Fibroblast of lung (primary cell): ENCODE results near the gene PLA2G4F. TPM values are rescaled to one million over a fixed set of nuclear protein-coding genes. Genes with fewer than 3 reads are reported as not detected.

Experiments used
- DNase-seq, 2 donors: peaks; one replicate each; pipeline versions ENCODE4 v3.0.0 to v3.0.0-alpha.2; 2010; ENCODE audit warnings: low read depth in 2 of 2
- H2AFZ ChIP-seq: 2 replicates; pipeline ENCODE4 v1.5.1; 2012; ENCODE audit warnings: low read length, control low read depth, inconsistent platforms
- H3K27ac ChIP-seq: 2 replicates; pipeline ENCODE4 v1.5.1; 2011; ENCODE audit warnings: low read length, control low read depth; ENCODE audit not compliant: insufficient read depth
- H3K27me3 ChIP-seq: 2 replicates; pipeline ENCODE4 v1.5.1; 2011; ENCODE audit warnings: mild to moderate bottlenecking, low read length; ENCODE audit not compliant: control insufficient read depth, insufficient read depth
- H3K36me3 ChIP-seq: 2 replicates; pipeline ENCODE4 v1.5.1; 2011; ENCODE audit warnings: low read length; ENCODE audit not compliant: control insufficient read depth, insufficient read depth
- H3K4me1 ChIP-seq: 2 replicates; pipeline ENCODE4 v1.5.1; 2011; ENCODE audit warnings: low read length; ENCODE audit not compliant: control insufficient read depth, insufficient read depth; ENCODE audit errors: extremely low read depth
- H3K4me2 ChIP-seq: 2 replicates; pipeline ENCODE4 v1.5.1; 2011; ENCODE audit warnings: low read length, control low read depth; ENCODE audit not compliant: insufficient read depth; ENCODE audit errors: extremely low read depth
- H3K4me3 ChIP-seq, 4 experiments: fragments of 200-600 bp in 1 of 4; sonication (generic) in 1 of 4; replicated peaks in 1 of 4; 2 replicates each; pipeline ENCODE4 v1.5.1; 2011 to 2016; ENCODE audit warnings: low read length in 4 of 4, low read depth in 3 of 4, mild to moderate bottlenecking in 3 of 4, control low read depth in 2 of 4, inconsistent platforms in 1 of 4, mixed read lengths in 1 of 4; ENCODE audit not compliant: insufficient read depth in 1 of 4; ENCODE audit errors: control extremely low read depth in 1 of 4
- H3K79me2 ChIP-seq: 2 replicates; pipeline ENCODE4 v1.5.1; 2012; ENCODE audit warnings: mild to moderate bottlenecking, low read length, inconsistent platforms; ENCODE audit not compliant: control insufficient read depth, insufficient read depth
- H3K9ac ChIP-seq: 2 replicates; pipeline ENCODE4 v1.5.1; 2011; ENCODE audit warnings: mild to moderate bottlenecking, low read length, control low read depth; ENCODE audit not compliant: insufficient read depth
- H3K9me3 ChIP-seq: 2 replicates; pipeline ENCODE4 v1.5.1; 2012; ENCODE audit warnings: low read depth, low read length; ENCODE audit not compliant: control insufficient read depth, insufficient read depth
- H4K20me1 ChIP-seq: 2 replicates; pipeline ENCODE4 v1.5.1; 2011; ENCODE audit warnings: low read length; ENCODE audit not compliant: control insufficient read depth, insufficient read depth; ENCODE audit errors: extremely low read depth
- EZH2 ChIP-seq: IDR thresholded peaks from 2 replicates; pipeline ENCODE4 v1.5.1; 2012; ENCODE audit warnings: low read length, control low read depth, mild to moderate bottlenecking; ENCODE audit errors: missing control alignments
- polyA plus RNA-seq, 2 donors: library from polyadenylated mRNA; depleted of rRNA in 1 of 2; stranded (reverse) in 1 of 2; unstranded in 1 of 2; fragments of >200 nt; gene quantifications; 2 replicates each; pipeline ENCODE4 v1.2.1, GENCODE V29; 2011 to 2012; ENCODE audit warnings: missing spikeins in 1 of 2
- total RNA-seq: library from RNA; depleted of rRNA; stranded (reverse); fragments of >200 nt; gene quantifications from 2 replicates; pipeline ENCODE4 v1.2.1, GENCODE V29; 2014
- TF ChIP-seq, protein P1 (sequence below), 2 donors: IDR thresholded peaks in 1 of 2; conservative IDR thresholded peaks in 1 of 2; 1 replicate in 1 of 2; 2 replicates in 1 of 2; pipeline ENCODE4 v1.5.1; 2011 to 2012; ENCODE audit warnings: low read length in 2 of 2, control low read depth in 1 of 2, inconsistent platforms in 1 of 2, low read depth in 1 of 2, mild to moderate bottlenecking in 1 of 2

The PLA2G4F gene
- total and polyA plus RNA-seq, 2 donors (not counting 1 experiment from before 2014, with no cell fraction given): not detected

GRCh38 chr15:42123546-42123945 lies 32.9 kb downstream of the PLA2G4F start:
- Histone ChIP-seq H3K4me2 (no peak overlapping the region), H4K20me1 (no peaks in the 10 kb centered on the region), H3K36me3 (no peaks in the 10 kb centered on the region), H3K9me3 (no peaks in the 10 kb centered on the region), H3K4me1 (no peaks in the 10 kb centered on the region), H3K4me3 (no peak overlapping the region), H3K9ac (no peak overlapping the region), H3K27ac (no peak overlapping the region), H2AFZ (no peak overlapping the region), H3K27me3 (peaks cover 29% of the 10 kb centered on the region), H3K79me2 (no peaks in the 10 kb centered on the region)
- no peak for DNase-seq
- TF ChIP-seq, protein P1, sequence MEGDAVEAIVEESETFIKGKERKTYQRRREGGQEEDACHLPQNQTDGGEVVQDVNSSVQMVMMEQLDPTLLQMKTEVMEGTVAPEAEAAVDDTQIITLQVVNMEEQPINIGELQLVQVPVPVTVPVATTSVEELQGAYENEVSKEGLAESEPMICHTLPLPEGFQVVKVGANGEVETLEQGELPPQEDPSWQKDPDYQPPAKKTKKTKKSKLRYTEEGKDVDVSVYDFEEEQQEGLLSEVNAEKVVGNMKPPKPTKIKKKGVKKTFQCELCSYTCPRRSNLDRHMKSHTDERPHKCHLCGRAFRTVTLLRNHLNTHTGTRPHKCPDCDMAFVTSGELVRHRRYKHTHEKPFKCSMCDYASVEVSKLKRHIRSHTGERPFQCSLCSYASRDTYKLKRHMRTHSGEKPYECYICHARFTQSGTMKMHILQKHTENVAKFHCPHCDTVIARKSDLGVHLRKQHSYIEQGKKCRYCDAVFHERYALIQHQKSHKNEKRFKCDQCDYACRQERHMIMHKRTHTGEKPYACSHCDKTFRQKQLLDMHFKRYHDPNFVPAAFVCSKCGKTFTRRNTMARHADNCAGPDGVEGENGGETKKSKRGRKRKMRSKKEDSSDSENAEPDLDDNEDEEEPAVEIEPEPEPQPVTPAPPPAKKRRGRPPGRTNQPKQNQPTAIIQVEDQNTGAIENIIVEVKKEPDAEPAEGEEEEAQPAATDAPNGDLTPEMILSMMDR (conservative IDR thresholded peaks at IDR 0.05 in 1 of 2, IDR thresholded peaks at IDR 0.05 in 1 of 2; ENCODE audit: low read depth in 1 of 2, low read length in 2 of 2): no peak
- TF ChIP-seq EZH2: no peak

GRCh38 chr15:42121682-42122081 lies 34.8 kb downstream of the PLA2G4F start:
- Histone ChIP-seq H3K27me3 (peaks cover 29% of the 10 kb centered on the region), H3K27ac (no peak overlapping the region), H4K20me1 (no peaks in the 10 kb centered on the region), H3K79me2 (no peaks in the 10 kb centered on the region), H3K4me1 (no peaks in the 10 kb centered on the region), H3K9me3 (no peaks in the 10 kb centered on the region), H2AFZ (no peak overlapping the region), H3K4me2 (no peak overlapping the region), H3K36me3 (no peaks in the 10 kb centered on the region), H3K9ac (no peak overlapping the region), H3K4me3 (no peak overlapping the region)
- no peak for DNase-seq
- no peak for TF ChIP-seq EZH2
- TF ChIP-seq, protein P1 (conservative IDR thresholded peaks at IDR 0.05 in 1 of 2, IDR thresholded peaks at IDR 0.05 in 1 of 2; ENCODE audit: low read depth in 1 of 2, low read length in 2 of 2): no peak

DNA sequence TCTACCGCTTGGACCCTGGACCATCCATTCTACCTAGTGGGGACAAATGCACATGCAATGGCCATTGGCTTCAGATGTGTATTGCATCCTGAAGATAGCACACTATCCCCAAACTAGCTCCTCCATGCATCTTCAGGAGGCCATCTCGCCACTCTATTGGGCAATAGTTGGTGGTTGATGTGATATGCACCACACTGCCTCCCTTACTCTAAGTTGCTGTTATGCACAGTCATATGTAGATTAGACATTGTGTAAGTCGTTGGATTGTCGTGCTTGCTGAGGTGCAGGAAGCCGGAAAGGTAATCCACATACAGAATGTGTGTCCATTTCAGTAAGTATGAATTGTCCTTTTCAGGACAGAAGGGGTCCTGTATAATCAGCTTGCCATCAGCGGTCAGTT lies 35.4 kb downstream of the PLA2G4F start:
- Histone ChIP-seq H4K20me1 (no peaks in the 10 kb centered on the region), H3K4me3 (no peak overlapping the region), H3K27ac (no peak overlapping the region), H3K4me1 (no peaks in the 10 kb centered on the region), H3K9me3 (no peaks in the 10 kb centered on the region), H3K9ac (no peak overlapping the region), H3K79me2 (no peaks in the 10 kb centered on the region), H3K36me3 (no peaks in the 10 kb centered on the region), H3K27me3 (peaks cover 29% of the 10 kb centered on the region), H3K4me2 (no peak overlapping the region), H2AFZ (no peak overlapping the region)
- no peak for DNase-seq
- TF ChIP-seq EZH2: no peak
- TF ChIP-seq, protein P1 (conservative IDR thresholded peaks at IDR 0.05 in 1 of 2, IDR thresholded peaks at IDR 0.05 in 1 of 2; ENCODE audit: low read depth in 1 of 2, low read length in 2 of 2): no peak
